Activated gamma-delta T cell (primary cell): ENCODE measurements around the gene DGKA.
"Not testable (repeated sequence)": the region's sequence is repeated elsewhere in the genome, so short reads cannot be mapped to it uniquely, and the experiment has no call there.

Experiments used
- DNase-seq: peaks from one replicate; lab custom pipeline; 2025; lab: John Stamatoyannopoulos, UW

The DGKA gene

DNA sequence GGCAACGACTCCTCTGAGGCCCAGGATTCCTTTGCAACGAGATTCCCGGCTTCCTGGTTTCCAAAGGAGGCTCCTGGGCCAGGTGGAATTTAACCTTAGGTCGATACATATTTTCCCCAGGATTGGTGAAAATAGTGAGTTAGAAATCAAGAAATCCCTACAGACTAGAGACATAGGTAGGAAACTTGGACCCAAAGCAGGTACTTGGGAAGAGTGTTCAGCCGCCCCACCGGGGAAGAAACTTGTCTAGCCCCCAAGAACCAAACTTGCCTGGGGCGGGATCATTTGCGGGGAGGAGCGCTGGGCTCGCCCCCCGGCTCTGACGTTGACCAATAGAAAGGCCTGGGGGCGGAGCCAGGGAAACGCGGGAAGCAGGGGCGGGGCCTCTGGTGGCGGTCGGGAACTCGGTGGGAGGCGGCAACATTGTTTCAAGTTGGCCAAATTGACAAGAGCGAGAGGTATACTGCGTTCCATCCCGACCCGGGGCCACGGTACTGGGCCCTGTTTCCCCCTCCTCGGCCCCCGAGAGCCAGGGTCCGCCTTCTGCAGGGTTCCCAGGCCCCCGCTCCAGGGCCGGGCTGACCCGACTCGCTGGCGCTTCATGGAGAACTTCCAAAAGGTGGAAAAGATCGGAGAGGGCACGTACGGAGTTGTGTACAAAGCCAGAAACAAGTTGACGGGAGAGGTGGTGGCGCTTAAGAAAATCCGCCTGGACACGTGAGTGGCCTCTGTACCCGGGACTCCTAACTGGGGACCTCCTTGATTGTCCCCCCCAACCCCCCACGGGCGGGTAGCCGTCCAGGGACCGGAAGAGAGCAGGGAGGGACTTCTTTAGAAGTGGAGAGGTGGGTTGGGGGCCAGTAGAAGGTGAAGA is 35.7 kb downstream of the DGKA start, which contains the start of gene CDK2:
CDK2 (plus strand) TSS at position 423 of the 874 bp plus-strand sequence; CDS start at position 602, 179 bp downstream.
- peak; percentile 69 for DNase-seq

DNA sequence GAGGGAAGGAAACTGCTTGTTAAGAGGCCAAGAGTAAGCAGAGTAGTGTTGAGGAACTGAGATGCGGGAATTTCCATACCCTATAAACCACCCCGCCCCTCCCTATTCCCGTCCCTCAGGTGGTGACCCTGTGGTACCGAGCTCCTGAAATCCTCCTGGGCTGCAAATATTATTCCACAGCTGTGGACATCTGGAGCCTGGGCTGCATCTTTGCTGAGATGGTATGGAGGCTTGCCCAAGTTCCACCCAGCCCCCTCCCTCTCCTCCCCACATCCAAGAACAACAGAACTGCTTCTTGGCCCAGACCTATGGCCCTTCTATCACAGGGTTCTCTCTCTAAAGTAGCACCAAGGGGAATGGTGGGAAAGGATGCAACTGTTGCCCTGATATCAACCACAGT is 38.4 kb downstream of the DGKA start:
- no peak for DNase-seq

DNA sequence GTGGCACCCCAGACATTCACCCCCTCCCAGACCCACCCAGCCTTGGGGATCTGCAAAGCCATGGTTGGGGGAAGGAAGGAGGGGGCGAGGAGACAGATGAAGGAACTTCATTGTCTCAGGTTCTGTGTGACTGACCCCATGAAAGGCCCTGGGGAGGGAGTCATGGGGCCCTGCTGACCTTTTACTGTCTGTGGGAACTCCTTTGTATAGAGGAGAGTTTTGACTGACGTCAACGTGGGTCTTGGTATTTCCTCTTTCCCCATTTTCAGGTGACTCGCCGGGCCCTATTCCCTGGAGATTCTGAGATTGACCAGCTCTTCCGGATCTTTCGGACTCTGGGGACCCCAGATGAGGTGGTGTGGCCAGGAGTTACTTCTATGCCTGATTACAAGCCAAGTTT is 39.8 kb downstream of the DGKA start:
- DNase-seq = no peak

DNA sequence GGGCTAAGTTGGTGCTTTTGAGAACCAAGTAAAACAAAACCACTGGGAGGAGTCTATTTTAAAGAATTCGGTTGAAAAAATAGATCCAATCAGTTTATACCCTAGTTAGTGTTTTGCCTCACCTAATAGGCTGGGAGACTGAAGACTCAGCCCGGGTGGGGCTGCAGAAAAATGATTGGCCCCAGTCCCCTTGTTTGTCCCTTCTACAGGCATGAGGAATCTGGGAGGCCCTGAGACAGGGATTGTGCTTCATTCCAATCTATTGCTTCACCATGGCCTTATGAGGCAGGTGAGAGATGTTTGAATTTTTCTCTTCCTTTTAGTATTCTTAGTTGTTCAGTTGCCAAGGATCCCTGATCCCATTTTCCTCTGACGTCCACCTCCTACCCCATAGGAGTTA is 41.1 kb downstream of the DGKA start:
- DNase-seq = no peak

DNA sequence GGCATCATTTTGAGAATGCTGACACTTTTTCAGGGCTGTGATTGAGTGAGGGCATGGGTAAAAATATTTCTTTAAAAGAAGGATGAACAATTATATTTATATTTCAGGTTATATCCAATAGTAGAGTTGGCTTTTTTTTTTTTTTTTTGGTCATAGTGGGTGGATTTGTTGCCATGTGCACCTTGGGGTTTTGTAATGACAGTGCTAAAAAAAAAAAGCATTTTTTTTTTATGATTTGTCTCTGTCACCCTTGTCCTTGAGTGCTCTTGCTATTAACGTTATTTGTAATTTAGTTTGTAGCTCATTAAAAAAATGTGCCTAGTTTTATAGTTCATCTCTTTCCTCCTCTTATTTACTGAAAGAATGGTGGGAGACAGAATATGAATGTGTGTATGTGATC is 41.5 kb downstream of the DGKA start:
- no peak for DNase-seq

DNA sequence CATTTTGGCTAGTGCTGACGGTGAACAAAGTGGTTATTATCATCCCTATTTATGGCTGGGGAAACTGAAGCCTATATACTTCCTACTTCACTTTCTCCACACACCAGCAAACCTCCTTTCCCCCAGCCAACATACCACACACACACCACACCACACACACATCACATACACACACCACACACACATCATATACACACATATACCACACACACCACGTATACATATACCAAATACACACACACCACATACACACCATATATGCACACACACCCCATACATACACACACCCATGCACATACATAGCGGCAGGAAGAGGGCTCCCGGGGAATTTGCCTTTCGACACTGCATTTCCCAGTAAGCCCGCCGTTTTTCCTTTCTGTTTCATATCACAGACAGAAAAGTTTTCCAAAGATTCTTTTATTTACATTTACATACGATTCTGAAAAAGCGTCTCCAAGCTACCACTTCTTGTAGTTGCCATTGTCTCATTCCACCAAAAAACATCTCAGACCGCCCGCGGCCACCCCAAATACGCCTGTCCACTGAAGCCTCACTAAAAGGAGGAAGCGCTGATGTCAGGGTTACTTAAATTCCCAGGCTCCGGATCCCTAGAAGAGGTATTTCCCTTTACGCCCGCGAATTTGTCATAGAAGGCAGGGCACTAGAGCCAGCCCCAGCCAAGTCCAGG is 42.1 kb downstream of the DGKA start:
- DNase-seq = no peak

DNA sequence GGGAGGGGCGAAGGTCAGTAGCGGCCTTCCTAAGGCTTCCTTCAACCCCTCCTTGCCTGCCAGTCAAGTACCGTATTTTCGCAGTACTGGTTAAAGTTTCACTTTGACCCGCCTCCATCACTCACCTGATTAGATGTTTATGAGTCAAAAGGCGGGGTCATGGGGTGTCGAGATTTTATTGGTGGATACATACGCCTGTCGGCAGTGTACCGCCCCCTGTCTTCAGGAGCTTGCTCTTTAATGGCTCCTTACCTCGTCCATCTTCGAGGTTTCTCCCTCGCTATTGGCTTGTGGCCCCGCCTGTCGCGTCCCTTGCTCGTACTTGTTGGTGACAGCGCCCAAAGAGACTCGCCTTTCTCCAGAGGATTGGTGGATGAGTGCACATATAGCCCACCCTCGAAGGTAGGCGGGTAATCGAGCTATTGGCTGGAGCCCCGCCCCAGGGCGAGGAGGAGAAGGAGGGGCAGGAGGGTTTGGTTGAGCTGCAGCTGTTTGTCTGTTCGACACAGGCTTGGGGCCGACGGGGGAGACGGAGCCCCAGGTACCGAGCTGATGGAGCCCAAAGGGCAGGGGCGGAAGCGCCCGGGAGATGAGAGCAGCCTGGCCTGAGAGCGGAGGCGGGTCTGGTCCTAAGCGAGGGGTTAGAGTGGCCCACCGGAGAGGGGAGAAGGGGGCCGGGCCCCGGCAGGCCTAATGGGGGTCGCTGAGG is 42.8 kb downstream of the DGKA start, which contains the start of gene RAB5B:
RAB5B (plus strand) TSS at position 480 of the 709 bp plus-strand sequence. CDS start 12,883 bp downstream, outside the sequence.
- peak; percentile 79 for DNase-seq

DNA sequence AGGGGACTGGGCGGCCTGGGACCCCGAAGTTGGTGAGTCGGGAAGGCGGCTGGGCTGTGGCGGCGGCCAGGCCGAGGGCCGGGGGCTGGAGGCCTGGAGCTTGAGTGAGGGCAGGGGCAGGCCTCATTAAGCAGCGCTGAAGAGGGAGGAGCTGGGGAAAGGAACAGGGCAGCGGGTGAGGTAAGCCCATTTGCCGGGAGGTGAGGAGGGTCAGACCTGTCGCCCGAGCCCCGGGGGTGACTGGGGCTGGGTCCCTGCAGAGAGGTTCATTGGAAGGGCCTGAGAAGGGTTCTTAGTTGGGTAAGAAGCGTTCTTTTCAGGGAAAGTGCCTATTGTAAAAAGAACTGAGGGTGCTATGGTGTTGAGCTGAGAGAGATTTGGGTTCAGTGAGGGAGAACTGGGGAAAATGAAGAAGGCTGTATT is 43.4 kb downstream of the DGKA start:
- DNase-seq = no peak

DNA sequence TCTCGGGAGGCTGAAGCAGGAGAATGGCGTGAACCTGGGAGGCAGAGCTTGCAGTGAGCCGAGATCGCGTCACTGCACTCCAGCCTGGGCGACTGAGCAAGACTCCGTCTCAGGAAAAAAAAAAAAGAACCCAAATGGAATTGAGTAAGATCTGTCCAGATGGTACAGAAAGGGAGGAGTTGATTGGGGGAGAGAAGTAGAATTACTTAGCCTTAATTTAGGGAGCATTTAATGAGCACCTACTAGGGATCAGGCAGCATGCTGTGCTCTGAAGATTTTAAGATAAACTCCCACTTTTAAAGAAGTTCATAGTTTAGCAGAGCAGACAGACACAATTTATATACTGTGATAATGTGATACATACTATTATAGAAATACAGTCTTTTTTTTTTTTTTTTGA is 47.4 kb downstream of the DGKA start:
- DNase-seq = no peak

DNA sequence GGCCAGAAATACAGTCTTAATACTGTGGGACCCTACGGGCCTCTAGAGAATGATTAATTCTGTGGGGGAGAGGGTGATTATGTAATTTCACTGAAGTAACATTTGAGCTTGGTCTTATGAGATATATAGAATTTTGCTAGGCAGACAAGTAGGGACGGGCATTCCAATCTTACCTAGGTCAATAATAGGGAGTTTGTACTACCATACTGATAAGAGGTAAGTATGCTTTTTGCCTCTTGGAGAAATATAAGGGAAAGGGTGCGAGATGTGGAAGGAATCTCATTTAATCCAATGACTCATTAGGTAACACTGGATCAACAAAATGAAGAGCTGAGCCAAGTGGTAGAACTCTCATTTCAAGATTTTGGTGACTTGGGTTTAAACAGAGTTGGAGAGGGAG is 48.1 kb downstream of the DGKA start:
- no peak for DNase-seq

DNA sequence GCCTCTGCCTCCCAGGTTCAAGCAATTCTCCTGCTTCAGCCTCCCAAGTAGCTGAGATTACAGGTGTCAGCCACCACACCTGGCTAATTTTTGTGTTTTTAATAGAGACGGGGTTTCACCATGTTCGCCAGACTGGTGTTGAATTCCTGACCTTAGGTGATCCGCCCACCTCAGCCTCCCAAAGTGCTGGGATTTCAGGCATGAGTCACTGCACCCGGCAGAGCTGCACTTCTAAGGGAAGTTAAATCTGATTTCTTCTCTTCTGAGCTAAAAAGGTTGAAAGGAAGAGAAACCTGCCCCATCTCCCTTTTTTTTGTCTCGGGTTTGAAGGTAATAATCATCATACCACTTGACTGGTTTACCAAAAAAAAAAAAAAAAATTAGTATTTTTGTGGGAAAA is 50.9 kb downstream of the DGKA start:
- DNase-seq = not testable (repeated sequence)

DNA sequence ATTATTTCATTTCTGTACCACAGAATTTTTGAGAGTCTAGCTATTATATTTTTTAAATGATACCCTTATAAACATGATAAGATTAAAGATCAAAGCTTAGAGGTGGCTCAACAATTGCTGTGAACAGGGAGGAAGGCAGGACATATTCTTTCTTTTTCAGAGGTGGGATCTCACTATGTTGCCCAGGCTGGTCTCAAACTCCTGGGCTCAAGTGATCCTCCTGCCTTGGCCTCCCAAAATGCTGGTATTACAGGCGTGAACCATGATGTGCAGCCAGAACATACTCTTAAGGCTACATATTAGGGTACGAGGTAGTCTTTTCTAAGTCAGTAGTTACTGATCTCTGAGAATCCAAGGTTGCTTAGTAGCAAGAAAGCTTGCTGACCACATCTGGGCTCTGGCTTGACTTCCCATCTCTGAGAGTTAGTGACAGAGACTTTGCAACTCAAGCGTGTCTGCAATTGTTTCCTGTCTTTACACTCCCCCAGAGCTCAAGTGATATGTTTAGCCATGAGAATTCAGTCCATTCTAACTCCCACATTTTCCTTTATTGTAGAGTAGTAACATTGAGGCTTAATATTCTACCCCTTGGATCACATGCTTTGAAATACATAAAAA is 51.5 kb downstream of the DGKA start:
- no peak for DNase-seq

DNA sequence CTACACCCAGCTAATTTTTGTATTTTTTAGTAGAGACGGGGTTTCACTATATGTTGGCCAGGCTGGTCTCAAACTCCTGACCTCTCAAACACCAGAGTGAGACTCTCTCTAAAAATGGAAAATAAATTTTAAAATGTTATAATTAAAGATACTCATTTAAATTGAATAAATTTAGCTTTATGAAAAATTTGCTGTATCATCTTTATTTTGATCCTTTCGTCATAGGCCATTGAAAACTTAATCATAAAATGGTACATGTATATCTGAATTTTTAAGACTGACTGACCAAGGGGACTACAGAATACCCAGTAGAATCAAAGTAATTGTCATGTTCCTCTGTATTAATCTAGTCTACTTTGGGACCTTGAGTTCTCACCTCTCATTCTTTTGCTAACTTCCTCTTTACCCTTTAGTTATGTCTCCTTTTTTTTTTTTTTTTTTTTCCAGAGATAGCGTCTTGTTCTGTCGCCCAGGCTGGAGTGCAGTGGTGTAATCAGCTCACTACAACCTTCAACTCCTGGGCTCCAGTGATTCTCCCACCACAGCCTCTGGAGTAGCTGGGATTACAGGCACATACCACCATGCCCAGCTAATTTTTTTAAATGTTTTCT is 52.4 kb downstream of the DGKA start:
- DNase-seq = no peak

DNA sequence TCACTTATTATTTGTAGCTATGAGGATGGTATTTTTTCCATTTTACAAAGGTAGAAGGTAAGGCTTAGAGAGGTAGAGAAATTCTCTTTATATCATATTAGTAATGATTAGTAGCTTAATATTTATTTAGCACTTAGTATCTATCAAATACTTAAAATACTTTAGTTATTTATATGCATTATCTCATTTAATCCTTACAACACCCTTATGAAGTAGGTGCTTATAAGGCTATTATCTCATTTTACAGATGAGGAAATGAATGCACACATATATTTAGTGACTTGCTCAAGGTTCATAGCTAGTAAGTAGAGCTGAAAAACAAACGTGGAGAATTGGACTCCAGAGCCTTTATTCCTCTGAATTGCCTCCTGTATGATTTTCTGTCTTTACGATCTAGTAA is 53.9 kb downstream of the DGKA start:
- DNase-seq = no peak

DNA sequence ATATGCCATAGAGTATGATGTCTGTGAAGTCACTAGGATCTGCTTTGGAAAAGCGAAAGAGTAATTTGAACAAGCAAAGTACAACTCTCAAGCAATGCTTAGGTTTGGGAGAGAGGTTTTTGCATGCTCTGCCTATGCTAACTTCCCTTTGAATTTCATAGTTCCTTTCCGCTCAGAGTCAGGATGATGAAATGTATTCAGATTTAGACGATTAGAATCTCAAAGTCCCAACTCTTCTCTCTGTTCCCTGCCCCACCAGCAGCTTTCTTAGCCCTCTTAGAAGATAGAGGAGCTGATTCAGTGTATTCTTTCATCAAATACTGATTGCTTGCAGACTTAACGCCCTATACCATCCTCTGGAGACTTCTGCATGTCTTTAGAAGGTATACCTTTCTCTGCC is 54.4 kb downstream of the DGKA start:
- DNase-seq = no peak

DNA sequence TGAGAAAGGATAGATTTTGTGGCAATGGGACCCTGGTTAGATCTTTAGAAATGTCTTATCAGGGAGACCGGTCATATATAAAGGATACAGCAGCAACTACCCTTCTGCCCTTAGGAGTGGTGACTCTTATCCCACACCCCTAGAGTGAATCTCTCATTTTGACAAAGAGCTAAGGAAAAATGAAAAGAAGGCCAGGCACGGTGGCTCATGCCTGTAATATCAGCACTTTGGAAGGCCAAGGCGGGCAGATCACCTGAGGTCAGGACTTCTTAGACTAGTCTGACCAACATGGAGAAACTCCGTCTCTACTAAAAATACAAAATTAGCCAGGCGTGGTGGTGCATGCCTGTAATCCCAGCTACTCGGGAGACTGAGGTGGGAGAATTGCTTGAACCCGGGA is 55.0 kb downstream of the DGKA start:
- DNase-seq = not testable (repeated sequence)

DNA sequence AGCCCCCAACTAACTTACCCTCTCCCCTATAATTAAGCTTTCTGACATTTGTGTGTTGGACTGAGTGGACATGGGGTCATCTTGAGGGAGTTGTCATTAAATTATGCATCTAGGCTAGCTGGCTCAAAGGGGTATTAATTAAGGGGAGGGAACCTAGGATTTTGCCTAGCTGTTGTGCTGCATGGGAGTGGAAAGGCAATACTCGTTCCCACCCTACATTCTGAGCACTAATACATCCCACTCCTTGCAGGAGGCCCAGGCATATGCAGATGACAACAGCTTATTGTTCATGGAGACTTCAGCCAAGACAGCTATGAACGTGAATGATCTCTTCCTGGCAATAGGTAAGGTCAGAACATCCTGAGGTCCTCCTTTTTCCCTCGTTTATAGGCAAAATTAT is 60.1 kb downstream of the DGKA start:
- no peak for DNase-seq

DNA sequence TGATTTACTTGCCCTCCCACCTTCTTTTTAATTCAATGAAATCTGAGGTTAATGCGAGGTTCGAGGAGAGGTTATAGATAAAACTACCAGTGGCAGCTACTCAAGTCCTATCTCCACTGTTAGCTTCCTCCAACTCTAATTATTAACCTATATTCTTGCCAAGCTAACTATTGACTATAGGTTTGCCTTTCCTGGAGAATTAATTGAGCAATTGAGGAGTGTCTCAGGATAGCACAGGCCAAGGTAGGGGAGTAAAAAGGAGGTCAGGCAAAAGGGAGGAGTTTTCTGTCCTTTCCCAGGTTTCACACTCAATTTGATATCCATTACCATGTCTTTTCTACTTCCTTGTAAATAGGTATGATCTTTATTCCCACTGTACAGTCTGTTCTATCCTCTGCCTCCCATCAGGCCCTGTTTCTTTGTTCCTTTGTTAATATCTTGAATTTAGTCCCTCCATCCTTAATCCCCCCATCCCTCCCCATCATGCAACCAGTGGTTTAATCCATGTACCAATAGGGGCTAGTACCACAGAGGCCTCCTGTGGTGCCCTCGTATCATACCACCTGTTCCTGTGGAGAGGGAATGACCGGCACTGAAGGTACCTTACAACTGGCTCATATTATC is 62.4 kb downstream of the DGKA start:
- no peak for DNase-seq

DNA sequence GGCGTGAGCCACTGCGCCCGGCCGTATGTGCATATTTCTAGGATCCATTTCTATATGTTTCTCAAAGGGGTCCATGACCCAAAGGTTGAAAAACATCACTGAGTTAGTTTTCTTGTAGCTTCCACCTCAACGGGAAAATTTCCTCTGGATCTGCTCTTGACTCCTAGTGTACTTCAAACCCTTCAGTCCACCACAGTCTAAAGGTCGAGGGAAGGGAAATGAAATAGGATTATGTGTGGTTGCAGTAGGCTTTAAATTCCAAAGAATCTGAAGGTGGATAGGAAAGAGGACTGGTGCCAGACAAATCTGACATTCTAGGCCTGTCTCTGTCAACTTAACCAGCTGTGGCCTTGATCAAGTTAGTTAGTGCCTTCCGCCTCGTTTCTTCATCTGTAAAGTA is 64.4 kb downstream of the DGKA start:
- no peak for DNase-seq

DNA sequence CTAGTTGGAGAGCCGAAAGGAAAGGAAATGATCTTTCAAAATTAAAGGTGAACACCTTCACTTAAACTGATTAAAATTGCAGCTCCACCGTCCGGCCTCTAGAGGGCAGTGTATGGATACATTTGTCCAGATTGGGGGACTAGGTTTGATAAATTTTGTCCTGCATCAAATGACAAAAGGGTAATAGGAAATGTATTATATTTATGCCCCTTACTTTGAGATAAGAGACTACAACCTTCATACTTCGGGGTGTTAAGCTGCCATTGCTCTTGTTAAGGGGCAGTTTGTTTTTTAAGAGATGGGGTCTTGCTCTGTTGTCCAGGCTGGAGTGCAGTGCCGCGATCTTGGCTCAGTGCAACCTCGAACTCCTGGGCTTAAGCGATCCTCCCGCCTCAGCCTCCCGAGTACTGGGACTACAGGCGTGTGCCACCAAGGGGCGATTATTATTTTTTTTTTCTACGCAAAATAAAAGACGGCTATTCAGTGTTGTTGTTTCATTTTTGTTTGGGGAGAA is 65.3 kb downstream of the DGKA start:
- no peak for DNase-seq
